Peyer's patch (tissue), 4 donors: ENCODE measurements around the gene CTLA4.

Experiments used
- CTCF ChIP-seq, 6 experiments: fragments of 450-650 bp in 4 of 6; fragments of 200-600 bp in 2 of 6; sonication (generic) in 1 of 6; IDR thresholded peaks; one replicate each; pipeline ENCODE4 v1.5.1; 2017 to 2019; ENCODE audit warnings: antibody characterized with exemption in 6 of 6, mild to moderate bottlenecking in 3 of 6, moderate library complexity in 1 of 6
- POLR2A ChIP-seq, 2 donors: fragments of 450-650 bp; IDR thresholded peaks; one replicate each; pipeline ENCODE4 v1.5.1; 2017; ENCODE audit warnings: antibody characterized with exemption in 2 of 2, mild to moderate bottlenecking in 2 of 2, moderate library complexity in 2 of 2

GRCh38 chr2:203871371-203871983 lies 3.9 kb downstream of the CTLA4 start:
- TF ChIP-seq CTCF (IDR thresholded peaks at IDR 0.05) (no peak), POLR2A (IDR thresholded peaks at IDR 0.05) (no peak)
